ENCODE results near the gene METTL8.

METTL8 gene

DNA sequence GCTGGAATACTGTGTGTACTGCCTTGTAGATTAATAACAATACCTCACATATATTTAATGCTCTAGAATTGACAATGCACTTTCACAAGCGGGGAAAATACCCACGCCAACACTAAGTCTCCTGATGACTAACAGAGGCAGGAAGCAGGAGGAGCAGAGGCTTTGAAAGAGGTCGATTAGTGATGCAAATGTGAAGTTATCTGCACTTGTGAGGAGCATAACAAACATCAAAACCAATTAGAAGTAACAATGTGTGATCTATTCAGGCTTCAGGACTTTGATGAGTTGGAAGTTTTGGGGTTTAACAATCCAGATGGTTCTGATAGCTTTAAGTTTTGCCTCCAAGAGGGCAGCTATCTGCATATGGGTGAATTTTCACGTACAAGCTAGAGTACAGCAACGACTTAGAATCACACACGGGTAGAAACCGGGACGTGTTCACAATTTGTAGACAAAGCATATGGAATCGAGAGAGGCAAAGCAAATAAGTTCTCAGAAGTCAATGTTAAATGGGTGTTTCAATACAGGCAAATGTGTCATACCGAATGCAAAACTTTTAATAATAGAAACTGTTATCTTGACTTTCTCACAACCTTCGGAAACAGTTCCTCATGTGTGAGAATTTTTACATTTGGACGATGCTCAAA lies 114.5 kb downstream of the METTL8 start:
- Histone ChIP-seq H3K36me3 (replicated peaks; ENCODE audit: insufficient read depth, low read length) (no peaks in the 10 kb centered on the region), H3K9me2 (replicated peaks; ENCODE audit: insufficient read depth, low read length) (no peaks in the 10 kb centered on the region), H3K79me2 (ENCODE audit: low read length) (no peaks in the 10 kb centered on the region), H3K27me3 (replicated peaks; ENCODE audit: insufficient read depth, low read length) (no peaks in the 10 kb centered on the region), H3K4me3 (ENCODE audit: low read length) (peak overlapping the region; percentile 34; the same call in 1 of the 2 replicates), H2AFZ (ENCODE audit: low read length) (peak overlapping the region; percentile 76), H3K4me2 (ENCODE audit: low read depth, low read length) (peak overlapping the region; percentile 74), H3K4me1 (ENCODE audit: low read length) (peaks cover 45% of the 10 kb centered on the region), H3K9ac (ENCODE audit: low read length) (peak overlapping the region; percentile 24; the same call in 1 of the 2 replicates), H3K9me3 (replicated peaks; ENCODE audit: insufficient read depth, low read length) (no peaks in the 10 kb centered on the region), H4K20me1 (ENCODE audit: insufficient read depth, low read length) (no peaks in the 10 kb centered on the region), H3K27ac (ENCODE audit: low read length) (peak overlapping the region; percentile 70), H3F3A (ENCODE audit: insufficient read depth, low read length) (peaks cover 16% of the 10 kb centered on the region)
- DNase-seq, result no peak
- TF ChIP-seq, protein P1, sequence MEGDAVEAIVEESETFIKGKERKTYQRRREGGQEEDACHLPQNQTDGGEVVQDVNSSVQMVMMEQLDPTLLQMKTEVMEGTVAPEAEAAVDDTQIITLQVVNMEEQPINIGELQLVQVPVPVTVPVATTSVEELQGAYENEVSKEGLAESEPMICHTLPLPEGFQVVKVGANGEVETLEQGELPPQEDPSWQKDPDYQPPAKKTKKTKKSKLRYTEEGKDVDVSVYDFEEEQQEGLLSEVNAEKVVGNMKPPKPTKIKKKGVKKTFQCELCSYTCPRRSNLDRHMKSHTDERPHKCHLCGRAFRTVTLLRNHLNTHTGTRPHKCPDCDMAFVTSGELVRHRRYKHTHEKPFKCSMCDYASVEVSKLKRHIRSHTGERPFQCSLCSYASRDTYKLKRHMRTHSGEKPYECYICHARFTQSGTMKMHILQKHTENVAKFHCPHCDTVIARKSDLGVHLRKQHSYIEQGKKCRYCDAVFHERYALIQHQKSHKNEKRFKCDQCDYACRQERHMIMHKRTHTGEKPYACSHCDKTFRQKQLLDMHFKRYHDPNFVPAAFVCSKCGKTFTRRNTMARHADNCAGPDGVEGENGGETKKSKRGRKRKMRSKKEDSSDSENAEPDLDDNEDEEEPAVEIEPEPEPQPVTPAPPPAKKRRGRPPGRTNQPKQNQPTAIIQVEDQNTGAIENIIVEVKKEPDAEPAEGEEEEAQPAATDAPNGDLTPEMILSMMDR (IDR thresholded peaks at IDR 0.05; ENCODE audit: low read length), result no peak
- TF ChIP-seq EZH2 (optimal IDR thresholded peaks at IDR 0.05; ENCODE audit: low read depth, low read length) (no peak), EZH2phosphoT487 (IDR thresholded peaks at IDR 0.05; ENCODE audit: low read length) (no peak)

DNA sequence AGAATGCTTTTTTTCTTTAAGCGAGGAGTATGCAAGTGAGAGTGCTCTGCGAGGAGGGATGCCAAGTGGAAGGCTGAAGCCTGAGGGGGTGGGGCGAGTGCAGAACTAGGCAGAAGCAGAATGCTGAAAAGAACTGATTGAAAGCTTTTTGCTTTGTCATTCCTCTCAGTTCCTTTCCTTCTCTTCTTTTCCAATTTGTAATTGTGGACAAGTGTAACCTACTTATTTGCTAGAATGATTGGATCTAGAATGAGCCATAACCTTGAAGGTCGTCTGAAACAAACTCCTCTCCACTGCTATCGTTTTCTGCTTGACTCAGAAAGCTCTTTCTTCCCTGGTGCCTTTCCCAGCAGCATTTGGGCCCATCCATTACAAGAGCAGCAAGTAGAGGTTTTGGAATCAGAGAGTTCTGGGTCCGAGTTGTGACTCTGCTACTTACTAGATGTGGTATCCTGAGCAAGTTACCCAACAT lies 115.3 kb downstream of the METTL8 start:
- Histone ChIP-seq H3F3A (ENCODE audit: insufficient read depth, low read length) (peaks cover 9% of the 10 kb centered on the region), H3K9me2 (replicated peaks; ENCODE audit: insufficient read depth, low read length) (no peaks in the 10 kb centered on the region), H2AFZ (ENCODE audit: low read length) (no peak overlapping the region), H3K9me3 (replicated peaks; ENCODE audit: insufficient read depth, low read length) (no peaks in the 10 kb centered on the region), H3K4me3 (ENCODE audit: low read length) (no peak overlapping the region), H3K27ac (ENCODE audit: low read length) (no peak overlapping the region; the same call in 1 of the 2 replicates), H3K4me1 (ENCODE audit: low read length) (peaks cover 37% of the 10 kb centered on the region), H3K4me2 (ENCODE audit: low read depth, low read length) (no peak overlapping the region; the same call in 1 of the 2 replicates), H3K36me3 (replicated peaks; ENCODE audit: insufficient read depth, low read length) (no peaks in the 10 kb centered on the region), H3K79me2 (ENCODE audit: low read length) (no peaks in the 10 kb centered on the region), H4K20me1 (ENCODE audit: insufficient read depth, low read length) (no peaks in the 10 kb centered on the region), H3K9ac (ENCODE audit: low read length) (no peak overlapping the region), H3K27me3 (replicated peaks; ENCODE audit: insufficient read depth, low read length) (no peaks in the 10 kb centered on the region)
- no peak for DNase-seq
- TF ChIP-seq, protein P1 (IDR thresholded peaks at IDR 0.05; ENCODE audit: low read length), result no peak
- TF ChIP-seq EZH2phosphoT487 (IDR thresholded peaks at IDR 0.05; ENCODE audit: low read length), result no peak

DNA sequence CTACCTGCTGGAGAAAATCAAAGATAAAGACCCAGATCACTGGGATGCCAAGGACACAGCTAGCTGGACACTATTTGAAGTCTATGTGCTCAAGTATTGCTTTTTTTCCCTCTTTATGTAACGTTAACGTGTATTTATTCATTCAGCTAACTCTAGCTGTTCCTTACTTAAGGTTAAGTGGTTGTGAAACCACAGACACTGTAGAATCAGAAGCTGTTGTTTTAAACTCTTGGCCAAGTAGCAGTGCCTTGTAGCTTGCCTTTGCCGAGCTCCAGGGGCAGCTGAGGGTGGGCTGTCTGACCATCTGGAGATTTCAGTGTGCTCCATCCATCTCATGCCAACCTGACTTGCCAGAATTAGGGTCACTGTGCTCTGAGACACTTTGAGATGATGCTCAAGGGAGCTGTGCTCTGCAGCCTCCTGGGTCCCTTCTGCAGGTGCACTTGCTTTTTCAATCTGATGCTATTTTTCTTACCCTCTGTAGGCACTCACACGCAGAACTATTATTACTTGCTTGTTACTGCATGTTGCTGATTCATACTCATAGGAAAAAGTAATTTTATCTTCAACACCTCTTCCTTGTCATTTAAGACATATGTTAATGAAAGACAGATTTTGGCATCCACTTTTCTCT lies 116.2 kb downstream of the METTL8 start:
- Histone ChIP-seq H4K20me1 (ENCODE audit: insufficient read depth, low read length) (no peaks in the 10 kb centered on the region), H3K79me2 (ENCODE audit: low read length) (no peaks in the 10 kb centered on the region), H3K9me2 (replicated peaks; ENCODE audit: insufficient read depth, low read length) (no peaks in the 10 kb centered on the region), H3K4me2 (ENCODE audit: low read depth, low read length) (no peak overlapping the region), H3F3A (ENCODE audit: insufficient read depth, low read length) (peaks cover 8% of the 10 kb centered on the region), H3K9me3 (replicated peaks; ENCODE audit: insufficient read depth, low read length) (no peaks in the 10 kb centered on the region), H3K27ac (ENCODE audit: low read length) (no peak overlapping the region), H3K36me3 (replicated peaks; ENCODE audit: insufficient read depth, low read length) (no peaks in the 10 kb centered on the region), H3K9ac (ENCODE audit: low read length) (no peak overlapping the region), H3K27me3 (replicated peaks; ENCODE audit: insufficient read depth, low read length) (no peaks in the 10 kb centered on the region), H3K4me3 (ENCODE audit: low read length) (no peak overlapping the region), H3K4me1 (ENCODE audit: low read length) (peaks cover 29% of the 10 kb centered on the region), H2AFZ (ENCODE audit: low read length) (no peak overlapping the region)
- DNase-seq, result no peak
- TF ChIP-seq, protein P1 (IDR thresholded peaks at IDR 0.05; ENCODE audit: low read length), result no peak

All from MM.1S (cell line).